ENCODE measurements around the gene SNAP25.

The SNAP25 gene

DNA sequence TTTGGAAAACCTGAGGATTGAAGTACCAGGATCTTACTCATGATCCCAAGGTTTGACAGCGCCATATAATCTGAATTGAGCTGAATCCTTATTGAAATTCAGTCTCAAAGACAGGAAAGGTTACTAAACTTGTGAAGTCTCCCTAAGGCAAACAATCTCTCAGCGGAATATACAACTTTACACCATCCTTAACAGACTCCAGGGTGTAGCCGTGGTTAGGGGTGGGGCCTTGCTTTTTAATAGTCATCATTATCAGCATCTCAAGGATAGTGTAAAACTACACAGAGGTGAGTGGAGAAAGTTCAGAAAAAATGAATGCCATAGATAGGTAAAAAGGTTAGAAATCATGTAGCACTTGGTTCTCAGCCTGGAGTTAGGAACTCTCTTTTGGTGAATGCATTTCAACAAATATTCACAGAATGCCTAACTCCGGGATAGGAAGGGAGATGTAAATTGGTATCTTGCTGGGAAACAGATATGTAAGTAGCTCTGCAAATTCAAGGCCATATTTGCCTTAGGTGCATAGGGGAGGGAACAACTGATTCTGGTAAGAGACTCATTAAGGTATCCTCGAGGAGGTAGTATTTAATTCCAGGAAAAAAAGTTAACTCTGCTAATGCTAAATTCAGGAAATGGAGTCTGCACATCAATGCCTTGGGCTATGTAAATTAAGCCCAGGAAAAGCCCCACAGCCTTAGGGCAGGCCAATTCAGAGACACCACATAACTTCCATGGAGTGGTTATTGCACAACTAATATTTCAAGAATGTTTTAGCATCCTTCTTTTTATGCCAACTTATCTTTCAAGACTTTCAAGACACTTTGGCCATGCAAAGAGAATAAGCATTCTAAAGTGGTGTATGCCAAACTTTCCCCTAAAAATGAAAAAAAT lies 61.6 kb downstream of the SNAP25 start:
- H3K4me2 ChIP-seq (ENCODE audit: low read length) = no peak overlapping the region
- H3K9me2 ChIP-seq (replicated peaks; ENCODE audit: control insufficient read depth, low read length) = no peaks in the 10 kb centered on the region
- no peak overlapping the region for H3K4me3 ChIP-seq (ENCODE audit: low read length)
- TF ChIP-seq, protein P1, sequence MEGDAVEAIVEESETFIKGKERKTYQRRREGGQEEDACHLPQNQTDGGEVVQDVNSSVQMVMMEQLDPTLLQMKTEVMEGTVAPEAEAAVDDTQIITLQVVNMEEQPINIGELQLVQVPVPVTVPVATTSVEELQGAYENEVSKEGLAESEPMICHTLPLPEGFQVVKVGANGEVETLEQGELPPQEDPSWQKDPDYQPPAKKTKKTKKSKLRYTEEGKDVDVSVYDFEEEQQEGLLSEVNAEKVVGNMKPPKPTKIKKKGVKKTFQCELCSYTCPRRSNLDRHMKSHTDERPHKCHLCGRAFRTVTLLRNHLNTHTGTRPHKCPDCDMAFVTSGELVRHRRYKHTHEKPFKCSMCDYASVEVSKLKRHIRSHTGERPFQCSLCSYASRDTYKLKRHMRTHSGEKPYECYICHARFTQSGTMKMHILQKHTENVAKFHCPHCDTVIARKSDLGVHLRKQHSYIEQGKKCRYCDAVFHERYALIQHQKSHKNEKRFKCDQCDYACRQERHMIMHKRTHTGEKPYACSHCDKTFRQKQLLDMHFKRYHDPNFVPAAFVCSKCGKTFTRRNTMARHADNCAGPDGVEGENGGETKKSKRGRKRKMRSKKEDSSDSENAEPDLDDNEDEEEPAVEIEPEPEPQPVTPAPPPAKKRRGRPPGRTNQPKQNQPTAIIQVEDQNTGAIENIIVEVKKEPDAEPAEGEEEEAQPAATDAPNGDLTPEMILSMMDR (IDR thresholded peaks at IDR 0.05; ENCODE audit: low read depth, low read length, poor library complexity, severe bottlenecking) = no peak
- TF ChIP-seq EZH2phosphoT487 (IDR thresholded peaks at IDR 0.05; ENCODE audit: borderline replicate concordance, low read length) = no peak
- no peaks in the 10 kb centered on the region for H3F3A ChIP-seq (ENCODE audit: control insufficient read depth, insufficient read depth)
- H3K36me3 ChIP-seq (ENCODE audit: control insufficient read depth, low read length) = no peaks in the 10 kb centered on the region
- H3K79me2 ChIP-seq (ENCODE audit: control insufficient read depth, low read length) = no peaks in the 10 kb centered on the region
- H4K20me1 ChIP-seq (ENCODE audit: control insufficient read depth, insufficient read depth, low read depth, low read length) = no peaks in the 10 kb centered on the region
- no peaks in the 10 kb centered on the region for H3K4me1 ChIP-seq (ENCODE audit: control insufficient read depth, low read length)
- no peak overlapping the region for H3K27ac ChIP-seq (ENCODE audit: low read depth, low read length)
- no peaks in the 10 kb centered on the region for H3K9me3 ChIP-seq (ENCODE audit: control insufficient read depth, insufficient read depth, low read length)
- H3K27me3 ChIP-seq (ENCODE audit: control insufficient read depth, low read length) = no peaks in the 10 kb centered on the region

DNA sequence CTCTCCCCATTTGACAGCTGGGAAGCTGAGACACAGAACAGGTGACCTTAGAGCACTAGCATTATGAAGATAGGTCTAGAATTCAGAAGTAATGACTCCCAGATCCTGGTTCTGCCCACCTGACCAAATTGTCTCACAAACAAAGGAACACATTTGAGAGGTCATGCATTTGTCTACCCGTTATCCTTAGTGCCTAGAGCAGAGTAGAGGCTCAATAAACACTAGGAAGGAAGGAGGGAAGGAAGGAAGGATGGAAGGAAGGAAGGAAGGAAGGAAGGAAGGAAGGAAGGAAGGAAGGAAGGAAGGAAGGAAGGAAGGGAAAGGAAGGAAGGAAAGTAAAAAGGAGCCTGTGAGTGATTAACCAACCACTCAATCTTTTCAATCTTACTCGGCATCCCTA lies 63.3 kb downstream of the SNAP25 start:
- H3K9me3 ChIP-seq (ENCODE audit: control insufficient read depth, insufficient read depth, low read length) = no peaks in the 10 kb centered on the region
- no peaks in the 10 kb centered on the region for H4K20me1 ChIP-seq (ENCODE audit: control insufficient read depth, insufficient read depth, low read depth, low read length)
- H3K36me3 ChIP-seq (ENCODE audit: control insufficient read depth, low read length) = no peaks in the 10 kb centered on the region
- no peak overlapping the region for H3K4me3 ChIP-seq (ENCODE audit: low read length)
- no peaks in the 10 kb centered on the region for H3K4me1 ChIP-seq (ENCODE audit: control insufficient read depth, low read length)
- H3F3A ChIP-seq (ENCODE audit: control insufficient read depth, insufficient read depth) = no peaks in the 10 kb centered on the region
- H3K4me2 ChIP-seq (ENCODE audit: low read length) = no peak overlapping the region
- H3K9me2 ChIP-seq (replicated peaks; ENCODE audit: control insufficient read depth, low read length) = no peaks in the 10 kb centered on the region
- no peaks in the 10 kb centered on the region for H3K79me2 ChIP-seq (ENCODE audit: control insufficient read depth, low read length)
- no peak overlapping the region for H3K27ac ChIP-seq (ENCODE audit: low read depth, low read length)
- TF ChIP-seq, protein P1 (IDR thresholded peaks at IDR 0.05; ENCODE audit: low read depth, low read length, poor library complexity, severe bottlenecking) = no peak
- no peak for TF ChIP-seq EZH2phosphoT487 (IDR thresholded peaks at IDR 0.05; ENCODE audit: borderline replicate concordance, low read length)
- no peaks in the 10 kb centered on the region for H3K27me3 ChIP-seq (ENCODE audit: control insufficient read depth, low read length)

DNA sequence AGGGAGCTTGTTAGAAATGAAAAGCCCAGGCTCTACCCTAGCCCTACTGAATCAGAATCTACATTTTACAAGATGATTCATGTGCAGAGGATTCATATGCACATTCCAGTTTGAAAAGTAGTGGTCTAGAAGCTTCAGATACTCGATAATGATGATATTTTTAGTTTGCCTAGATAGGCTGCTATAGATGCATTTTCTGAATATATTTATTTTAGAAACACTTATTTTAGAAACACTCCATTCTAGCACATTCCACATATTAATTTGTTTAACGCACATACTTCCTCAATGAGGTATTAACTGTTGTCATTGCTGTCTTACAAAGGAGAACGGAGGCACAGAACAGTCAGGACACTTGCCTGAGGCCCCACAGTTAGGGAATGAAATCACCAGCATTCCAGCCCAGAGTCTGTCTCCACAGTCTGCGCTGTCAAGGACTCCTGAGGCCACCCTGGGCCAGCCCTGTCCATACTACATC lies 64.4 kb downstream of the SNAP25 start:
- no peaks in the 10 kb centered on the region for H4K20me1 ChIP-seq (ENCODE audit: control insufficient read depth, insufficient read depth, low read depth, low read length)
- no peak overlapping the region for H3K4me3 ChIP-seq (ENCODE audit: low read length)
- no peak overlapping the region for H3K27ac ChIP-seq (ENCODE audit: low read depth, low read length)
- no peaks in the 10 kb centered on the region for H3K79me2 ChIP-seq (ENCODE audit: control insufficient read depth, low read length)
- H3K9me2 ChIP-seq (replicated peaks; ENCODE audit: control insufficient read depth, low read length) = no peaks in the 10 kb centered on the region
- no peaks in the 10 kb centered on the region for H3K4me1 ChIP-seq (ENCODE audit: control insufficient read depth, low read length)
- H3K4me2 ChIP-seq (ENCODE audit: low read length) = no peak overlapping the region
- TF ChIP-seq EZH2phosphoT487 (IDR thresholded peaks at IDR 0.05; ENCODE audit: borderline replicate concordance, low read length) = no peak
- TF ChIP-seq, protein P1 (IDR thresholded peaks at IDR 0.05; ENCODE audit: low read depth, low read length, poor library complexity, severe bottlenecking) = no peak
- no peaks in the 10 kb centered on the region for H3K36me3 ChIP-seq (ENCODE audit: control insufficient read depth, low read length)
- H3K9me3 ChIP-seq (ENCODE audit: control insufficient read depth, insufficient read depth, low read length) = no peaks in the 10 kb centered on the region
- H3K27me3 ChIP-seq (ENCODE audit: control insufficient read depth, low read length) = no peaks in the 10 kb centered on the region
- no peaks in the 10 kb centered on the region for H3F3A ChIP-seq (ENCODE audit: control insufficient read depth, insufficient read depth)
